A673 (cell line): ENCODE data around the gene POLDIP2. TPM values are rescaled to one million over a fixed set of nuclear protein-coding genes. Genes with fewer than 3 reads are reported as not detected.

Source experiments
- BruUV-seq: library from RNA; stranded (reverse); fragments of 400-500 nt; replicated peaks from 2 replicates; lab custom pipeline; 2021; lab: Mats Ljungman, UMichigan
- CTCF ChIA-PET: fragments of 300-600 bp; sonication (Branson Sonifier 250); formaldehyde crosslinking; loops from one replicate; lab custom pipeline; 2022; ENCODE audit warnings: antibody characterized with exemption; lab: Charles Lee
- POLR2A ChIA-PET: fragments of 300-600 bp; sonication (Branson Sonifier 250); formaldehyde crosslinking; loops from one replicate; lab custom pipeline; 2022; ENCODE audit warnings: antibody characterized with exemption; ENCODE audit not compliant: low non-redundant PET; lab: Charles Lee
- DNase-seq: peaks from one replicate; pipeline ENCODE4 v3.0.0-alpha.2; 2015; ENCODE audit warnings: low spot score
- H3K27ac ChIP-seq: fragments of 200-600 bp; sonication (generic); 2 replicates; pipeline ENCODE4 v1.5.1; 2016; ENCODE audit warnings: mixed run types, low read depth, mild to moderate bottlenecking, mixed read lengths, antibody characterized with exemption, low read length; ENCODE audit not compliant: poor library complexity, severe bottlenecking
- H3K27me3 ChIP-seq: fragments of 200-600 bp; sonication (generic); replicated peaks from 2 replicates; pipeline ENCODE4 v1.6.1; 2017; ENCODE audit warnings: mixed run types, low read depth, mild to moderate bottlenecking, mixed read lengths, antibody characterized with exemption, low read length; ENCODE audit not compliant: insufficient read depth, poor library complexity
- H3K36me3 ChIP-seq: fragments of 200-600 bp; sonication (generic); 2 replicates; pipeline ENCODE4 v1.6.1; 2016; ENCODE audit warnings: mixed run types, mild to moderate bottlenecking, mixed read lengths, antibody characterized with exemption, low read length; ENCODE audit not compliant: insufficient read depth, poor library complexity, severe bottlenecking
- H3K4me1 ChIP-seq: fragments of 200-600 bp; sonication (generic); 2 replicates; pipeline ENCODE4 v1.6.1; 2017; ENCODE audit warnings: mixed run types, mild to moderate bottlenecking, mixed read lengths, antibody characterized with exemption, low read length; ENCODE audit not compliant: insufficient read depth, poor library complexity, severe bottlenecking
- H3K4me3 ChIP-seq: fragments of 200-600 bp; sonication (generic); 2 replicates; pipeline ENCODE4 v1.5.1; 2016; ENCODE audit warnings: low read depth, mixed run types, mild to moderate bottlenecking, mixed read lengths, low read length; ENCODE audit not compliant: poor library complexity, severe bottlenecking
- H3K9me3 ChIP-seq: fragments of 200-600 bp; sonication (generic); 2 replicates; pipeline ENCODE4 v1.6.1; 2016; ENCODE audit warnings: mixed run types, low read depth, mild to moderate bottlenecking, mixed read lengths, antibody characterized with exemption, low read length; ENCODE audit not compliant: poor library complexity, severe bottlenecking
- CTCF ChIP-seq: fragments of 300-800, 200-600 bp; sonication (generic); conservative IDR thresholded peaks from 2 replicates; pipeline ENCODE4 v1.5.1; 2017; ENCODE audit warnings: low read depth, mild to moderate bottlenecking, antibody characterized with exemption, low read length, moderate library complexity, mixed read lengths
- EZH2 ChIP-seq: fragments of 200-600 bp; sonication (generic); IDR thresholded peaks from 2 replicates; pipeline ENCODE4 v1.6.1; 2017; ENCODE audit warnings: borderline replicate concordance, low read depth, mild to moderate bottlenecking, mixed read lengths, antibody characterized with exemption, low read length; ENCODE audit not compliant: poor library complexity, severe bottlenecking
- intact Hi-C: fragments of 100-400 bp; cut with micrococcal nuclease; formaldehyde crosslinking; loops from one replicate; pipeline ENCODE4 v1.10.0; 2022; ENCODE audit not compliant: unreplicated experiment
- total RNA-seq: library from RNA; stranded (reverse); gene quantifications from 2 replicates; pipeline ENCODE4 v1.2.3, GENCODE V29; 2021

POLDIP2 gene
- total RNA-seq, 1 experiment from 2014 or later: 115 TPM

- H3K36me3 ChIP-seq: peaks cover 49% of the 10 kb centered on the region
- peaks cover 24% of the 10 kb centered on the region for H3K4me1 ChIP-seq
- H3K4me3 ChIP-seq: no peak overlapping the region
- DNase-seq: no peak
- H3K27ac ChIP-seq: no peak overlapping the region
- ChIA-PET POLR2A (no interaction called here), CTCF (interaction anchor here (1.1 kb wide), 1 partner anchor 10 kb away, joined by 3 read pairs; the partner anchor contains the start of genes IFT20 and TNFAIP1)
- no peaks in the 10 kb centered on the region for H3K27me3 ChIP-seq
- H3K9me3 ChIP-seq: no peaks in the 10 kb centered on the region
- intact Hi-C loops: no loop called here
- TF ChIP-seq CTCF: no peak
- no peak for TF ChIP-seq EZH2
- no TSS peak for BruUV-seq
These were observed 32.1 kb downstream of the POLDIP2 start for GRCh38 chr17:28325211-28325610.

DNA sequence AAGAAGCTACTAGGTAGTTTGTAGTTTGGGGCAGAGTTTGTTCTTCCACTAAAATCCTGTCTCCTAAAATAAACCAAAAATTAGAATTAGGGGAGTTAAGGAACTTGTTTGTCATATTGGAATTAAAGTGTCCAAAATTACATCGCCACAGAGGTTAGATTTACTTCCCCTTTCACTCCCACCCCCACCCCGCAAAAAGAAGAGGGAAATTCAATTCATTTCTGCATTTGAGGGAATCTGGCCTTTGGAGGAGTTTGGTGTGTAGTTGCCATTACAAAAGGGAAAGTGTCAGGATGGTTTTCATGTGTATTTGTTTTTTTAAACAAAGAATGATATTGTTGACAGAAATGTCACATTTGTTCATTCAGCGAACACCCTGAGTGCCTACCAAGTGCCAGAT is 32.5 kb downstream of the POLDIP2 start:
- POLR2A ChIA-PET: no interaction called here
- DNase-seq: no peak
- no TSS peak for BruUV-seq

DNA sequence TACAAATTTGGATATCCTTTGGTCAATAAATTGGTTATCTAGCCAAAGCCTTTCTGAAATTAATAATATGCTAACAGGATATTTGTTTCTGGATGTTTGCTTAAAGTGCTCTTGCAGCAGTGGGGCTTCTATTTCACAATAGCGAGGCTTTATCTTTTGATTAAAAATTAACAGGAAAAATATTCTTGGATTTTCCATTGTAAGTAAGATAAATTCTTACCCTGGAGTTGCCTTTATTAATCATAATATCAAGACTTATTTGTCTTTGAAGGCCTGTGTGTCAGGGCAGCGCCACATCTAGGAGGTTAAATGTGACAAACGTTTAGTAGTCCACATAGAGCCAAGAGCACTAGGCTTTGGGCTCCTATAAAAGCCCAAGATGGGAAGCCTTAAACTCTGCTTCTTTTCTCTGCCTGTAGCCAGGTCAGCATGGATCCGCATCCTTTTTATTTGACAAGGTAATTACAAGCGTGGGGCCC is 33.0 kb downstream of the POLDIP2 start:
- no TSS peak for BruUV-seq
- intact Hi-C loops: no loop called here

More for the DNA sequence above, 32.5 kb downstream of the POLDIP2 start:
- Histone ChIP-seq H3K4me3 (no peak overlapping the region), H3K9me3 (no peaks in the 10 kb centered on the region), H3K27ac (no peak overlapping the region), H3K4me1 (peaks cover 24% of the 10 kb centered on the region), H3K36me3 (peaks cover 49% of the 10 kb centered on the region), H3K27me3 (no peaks in the 10 kb centered on the region)
- CTCF ChIA-PET: interaction anchor here (1.1 kb wide), 1 partner anchor 11 kb away, joined by 3 read pairs; the partner anchor contains the start of genes IFT20 and TNFAIP1
- intact Hi-C loops: no loop called here
- TF ChIP-seq EZH2 (no peak), CTCF (no peak)

More for the DNA sequence above, 33.0 kb downstream of the POLDIP2 start:
- Histone ChIP-seq H3K27me3 (no peaks in the 10 kb centered on the region), H3K27ac (no peak overlapping the region), H3K4me3 (no peak overlapping the region), H3K9me3 (no peaks in the 10 kb centered on the region), H3K4me1 (peaks cover 24% of the 10 kb centered on the region), H3K36me3 (peaks cover 46% of the 10 kb centered on the region)
- POLR2A ChIA-PET: no interaction called here
- DNase-seq: no peak
- TF ChIP-seq CTCF (no peak), EZH2 (no peak)
- CTCF ChIA-PET: no interaction called here
